ENCODE data around the gene GTF3C5. TPM values are rescaled to one million over a fixed set of nuclear protein-coding genes. Genes with fewer than 3 reads are reported as not detected.
"Not testable (repeated sequence)": the region's sequence is repeated elsewhere in the genome, so short reads cannot be mapped to it uniquely, and the experiment has no call there.

GTF3C5 gene
- total RNA-seq, 1 donor from 2014 or later: 65.1 TPM

DNA sequence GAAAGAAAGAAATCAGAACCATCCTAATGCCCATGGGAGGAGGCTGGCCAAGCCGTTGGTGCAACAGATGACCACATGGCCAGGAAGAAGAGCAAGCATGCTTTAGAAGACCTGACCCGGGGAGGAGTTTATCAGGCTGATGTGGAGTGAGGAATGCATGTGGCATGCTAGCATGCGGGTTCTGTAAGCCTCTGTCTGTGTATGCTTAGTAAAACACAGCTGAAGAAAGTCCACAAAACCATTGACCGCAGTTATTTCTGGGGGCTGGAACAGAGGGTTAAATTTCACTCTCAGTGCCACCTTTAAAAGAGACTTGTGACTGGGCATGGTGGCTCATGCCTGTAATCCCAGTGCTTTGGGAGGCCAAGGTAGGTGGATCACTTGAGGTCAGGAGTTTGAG lies 33.2 kb upstream of the GTF3C5 start:
- TF ChIP-seq, protein P1, sequence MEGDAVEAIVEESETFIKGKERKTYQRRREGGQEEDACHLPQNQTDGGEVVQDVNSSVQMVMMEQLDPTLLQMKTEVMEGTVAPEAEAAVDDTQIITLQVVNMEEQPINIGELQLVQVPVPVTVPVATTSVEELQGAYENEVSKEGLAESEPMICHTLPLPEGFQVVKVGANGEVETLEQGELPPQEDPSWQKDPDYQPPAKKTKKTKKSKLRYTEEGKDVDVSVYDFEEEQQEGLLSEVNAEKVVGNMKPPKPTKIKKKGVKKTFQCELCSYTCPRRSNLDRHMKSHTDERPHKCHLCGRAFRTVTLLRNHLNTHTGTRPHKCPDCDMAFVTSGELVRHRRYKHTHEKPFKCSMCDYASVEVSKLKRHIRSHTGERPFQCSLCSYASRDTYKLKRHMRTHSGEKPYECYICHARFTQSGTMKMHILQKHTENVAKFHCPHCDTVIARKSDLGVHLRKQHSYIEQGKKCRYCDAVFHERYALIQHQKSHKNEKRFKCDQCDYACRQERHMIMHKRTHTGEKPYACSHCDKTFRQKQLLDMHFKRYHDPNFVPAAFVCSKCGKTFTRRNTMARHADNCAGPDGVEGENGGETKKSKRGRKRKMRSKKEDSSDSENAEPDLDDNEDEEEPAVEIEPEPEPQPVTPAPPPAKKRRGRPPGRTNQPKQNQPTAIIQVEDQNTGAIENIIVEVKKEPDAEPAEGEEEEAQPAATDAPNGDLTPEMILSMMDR (IDR thresholded peaks at IDR 0.05): no peak
- H3K27me3 Mint-ChIP-seq (ENCODE audit: unreplicated experiment): peaks cover 44% of the 10 kb centered on the region
- H3K36me3 Mint-ChIP-seq (ENCODE audit: unreplicated experiment): no peaks in the 10 kb centered on the region
- H3K4me3 Mint-ChIP-seq (ENCODE audit: unreplicated experiment): no peak overlapping the region
- no peaks in the 10 kb centered on the region for H3K9me3 Mint-ChIP-seq (ENCODE audit: unreplicated experiment)
- no peaks in the 10 kb centered on the region for H3K4me1 Mint-ChIP-seq (ENCODE audit: unreplicated experiment)
- no peak for DNase-seq (ENCODE audit: extremely low spot score, unreplicated experiment)
- no peak overlapping the region for H3K27ac Mint-ChIP-seq (ENCODE audit: unreplicated experiment)

DNA sequence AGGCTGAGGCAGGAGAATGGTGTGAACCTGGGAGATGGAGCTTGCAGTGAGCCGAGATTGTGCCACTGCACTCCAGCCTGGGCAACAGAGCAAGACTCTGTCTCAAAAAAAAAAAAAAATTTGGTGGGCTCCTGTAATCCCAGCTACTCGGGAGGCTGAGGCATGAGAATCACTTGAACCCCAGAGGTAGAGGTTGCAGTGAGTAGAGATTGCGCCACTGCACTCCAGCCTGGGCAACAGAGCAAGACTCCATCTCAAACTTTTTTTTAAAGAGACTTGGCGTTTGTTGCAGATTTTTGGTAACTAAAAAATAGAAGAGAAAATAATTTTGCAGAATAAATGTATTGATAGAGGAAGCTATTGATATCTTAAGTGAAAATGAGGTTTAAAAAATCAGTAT lies 32.6 kb upstream of the GTF3C5 start:
- H3K27ac Mint-ChIP-seq (ENCODE audit: unreplicated experiment): not testable (repeated sequence)

DNA sequence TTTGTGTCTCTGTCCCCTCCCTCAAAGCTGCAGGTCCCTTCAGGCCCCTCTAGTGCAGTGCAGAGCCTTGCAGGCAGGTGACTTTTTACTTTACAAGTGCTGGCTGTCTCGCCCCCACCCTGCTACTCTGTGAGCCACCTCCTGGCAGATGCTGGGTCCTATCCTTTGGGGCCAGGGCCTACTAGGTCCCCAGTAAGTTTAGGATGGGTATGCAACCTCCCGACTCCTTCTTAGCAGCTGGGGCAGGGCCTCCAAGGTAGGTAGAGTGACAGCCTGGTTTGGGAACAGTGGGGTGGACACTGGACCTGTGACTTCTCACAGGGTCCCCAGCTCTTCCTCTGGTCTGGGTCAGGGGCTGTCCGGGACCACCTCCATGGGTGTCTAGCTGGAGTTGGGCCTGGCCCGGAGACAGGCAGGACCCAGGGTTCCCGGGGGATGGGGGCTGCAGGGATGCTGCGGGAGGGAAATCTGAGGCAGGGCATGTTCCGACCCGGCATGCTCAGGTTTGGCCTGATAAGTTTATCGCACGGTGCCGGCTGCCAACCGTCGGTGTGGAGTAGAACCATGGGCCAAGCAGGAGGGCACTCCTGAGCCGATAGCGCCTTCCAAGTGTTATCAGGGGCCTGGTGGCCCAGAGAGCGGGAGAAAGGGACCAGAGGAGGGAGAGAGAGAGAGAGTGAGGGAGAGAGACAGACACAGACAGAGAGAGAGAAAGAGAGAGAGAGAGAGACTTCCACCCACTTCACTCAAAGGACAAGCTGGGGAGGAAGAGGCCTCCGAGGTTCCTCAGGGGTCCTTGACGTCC lies 31.8 kb upstream of the GTF3C5 start:
- Mint-ChIP-seq H3K27me3 (ENCODE audit: unreplicated experiment) (peaks cover 41% of the 10 kb centered on the region), H3K4me1 (ENCODE audit: unreplicated experiment) (no peaks in the 10 kb centered on the region), H3K27ac (ENCODE audit: unreplicated experiment) (no peak overlapping the region), H3K4me3 (ENCODE audit: unreplicated experiment) (no peak overlapping the region), H3K9me3 (ENCODE audit: unreplicated experiment) (no peaks in the 10 kb centered on the region), H3K36me3 (ENCODE audit: unreplicated experiment) (no peaks in the 10 kb centered on the region)
- DNase-seq (ENCODE audit: extremely low spot score, unreplicated experiment): no peak
- TF ChIP-seq, protein P1 (IDR thresholded peaks at IDR 0.05): no peak

More for the DNA sequence above, 32.6 kb upstream of the GTF3C5 start:
- H3K4me1 Mint-ChIP-seq (ENCODE audit: unreplicated experiment); H3K36me3 Mint-ChIP-seq (ENCODE audit: unreplicated experiment); H3K4me3 Mint-ChIP-seq (ENCODE audit: unreplicated experiment); H3K9me3 Mint-ChIP-seq (ENCODE audit: unreplicated experiment); DNase-seq (ENCODE audit: extremely low spot score, unreplicated experiment): not testable (repeated sequence)
- peaks cover 47% of the 10 kb centered on the region for H3K27me3 Mint-ChIP-seq (ENCODE audit: unreplicated experiment)

DNA sequence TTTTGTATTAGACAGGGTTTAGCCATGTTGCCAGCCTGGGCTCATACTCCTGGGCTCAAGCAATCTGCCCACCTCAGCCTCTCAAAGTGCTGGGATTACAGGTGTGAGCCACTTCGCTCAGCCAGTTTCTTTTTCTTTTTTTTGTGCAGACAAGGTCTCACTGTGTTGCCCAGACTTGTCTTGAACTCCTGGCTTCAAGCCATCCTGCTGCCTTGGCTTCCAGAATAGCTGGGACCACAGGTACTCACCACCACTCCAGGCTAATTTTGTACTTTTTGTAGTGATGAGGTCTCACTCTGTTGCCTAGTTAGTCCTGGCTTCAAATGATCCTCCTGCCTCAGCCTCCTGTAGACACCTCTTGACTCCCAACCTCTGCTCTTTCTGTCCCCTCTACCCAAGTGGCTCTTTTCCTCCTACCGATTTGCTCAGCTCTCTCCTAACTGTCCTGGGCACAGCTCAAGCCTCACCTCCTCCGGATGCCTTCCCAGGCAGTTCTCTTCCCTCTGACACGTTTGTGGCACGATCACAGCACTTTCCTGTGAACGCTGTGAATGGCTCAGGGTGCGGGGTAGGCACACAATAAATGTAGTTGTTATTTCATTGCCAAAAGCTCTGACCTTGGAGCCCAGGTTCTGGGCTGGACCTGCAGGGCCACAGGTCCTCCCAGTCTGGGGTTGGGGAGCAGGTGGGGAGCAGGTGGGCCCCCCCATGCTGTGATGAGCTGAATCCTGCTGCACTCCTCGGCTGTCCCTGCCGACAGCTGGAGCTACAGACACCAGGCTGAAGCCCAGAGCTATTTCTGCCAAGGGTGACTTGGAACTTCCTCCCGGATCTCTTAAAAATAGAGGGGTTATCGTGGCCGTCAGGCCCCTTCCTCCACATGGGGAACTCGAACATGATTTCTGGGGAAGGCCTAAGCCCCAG lies 28.4 kb upstream of the GTF3C5 start:
- Mint-ChIP-seq H3K4me3 (ENCODE audit: unreplicated experiment) (no peak overlapping the region), H3K27ac (ENCODE audit: unreplicated experiment) (no peak overlapping the region), H3K9me3 (ENCODE audit: unreplicated experiment) (no peaks in the 10 kb centered on the region), H3K27me3 (ENCODE audit: unreplicated experiment) (peaks cover 41% of the 10 kb centered on the region), H3K36me3 (ENCODE audit: unreplicated experiment) (no peaks in the 10 kb centered on the region), H3K4me1 (ENCODE audit: unreplicated experiment) (no peaks in the 10 kb centered on the region)
- TF ChIP-seq, protein P1 (IDR thresholded peaks at IDR 0.05): no peak
- DNase-seq (ENCODE audit: extremely low spot score, unreplicated experiment): no peak

DNA sequence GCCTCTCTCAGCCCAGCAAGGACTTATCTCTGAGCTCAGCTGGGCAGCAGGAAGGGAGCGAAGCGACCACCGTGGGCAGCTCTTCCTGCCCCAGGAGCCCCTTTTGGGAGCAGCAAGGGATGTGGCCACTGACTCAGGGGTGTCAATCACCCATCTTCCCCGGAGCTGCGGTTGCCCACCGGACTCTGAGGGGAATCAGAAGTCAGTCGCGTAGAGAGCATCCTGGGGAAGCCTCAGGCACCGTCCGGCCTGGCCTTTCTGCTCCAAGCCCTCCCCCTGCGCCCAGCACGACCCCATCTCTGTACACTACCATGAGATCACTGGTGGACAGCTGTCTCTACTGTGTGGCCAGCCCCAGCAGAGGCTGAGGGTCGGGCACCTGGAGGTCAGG lies 27.7 kb upstream of the GTF3C5 start:
- Mint-ChIP-seq H3K9me3 (ENCODE audit: unreplicated experiment) (no peaks in the 10 kb centered on the region), H3K27ac (ENCODE audit: unreplicated experiment) (no peak overlapping the region), H3K36me3 (ENCODE audit: unreplicated experiment) (no peaks in the 10 kb centered on the region), H3K27me3 (ENCODE audit: unreplicated experiment) (peaks cover 41% of the 10 kb centered on the region), H3K4me1 (ENCODE audit: unreplicated experiment) (no peaks in the 10 kb centered on the region), H3K4me3 (ENCODE audit: unreplicated experiment) (no peak overlapping the region)
- DNase-seq (ENCODE audit: extremely low spot score, unreplicated experiment): no peak
- TF ChIP-seq, protein P1 (IDR thresholded peaks at IDR 0.05): no peak

Measured in osteocyte (in vitro differentiated cells).